Brain pericyte (primary cell): ENCODE results near the gene SACM1L.
"Not testable (repeated sequence)": the region's sequence is repeated elsewhere in the genome, so short reads cannot be mapped to it uniquely, and the experiment has no call there.

ENCODE experiments used
- DNase-seq: peaks from one replicate; pipeline ENCODE4 v3.0.0-alpha.2; 2012; ENCODE audit warnings: low read depth, low spot score

Gene SACM1L

DNA sequence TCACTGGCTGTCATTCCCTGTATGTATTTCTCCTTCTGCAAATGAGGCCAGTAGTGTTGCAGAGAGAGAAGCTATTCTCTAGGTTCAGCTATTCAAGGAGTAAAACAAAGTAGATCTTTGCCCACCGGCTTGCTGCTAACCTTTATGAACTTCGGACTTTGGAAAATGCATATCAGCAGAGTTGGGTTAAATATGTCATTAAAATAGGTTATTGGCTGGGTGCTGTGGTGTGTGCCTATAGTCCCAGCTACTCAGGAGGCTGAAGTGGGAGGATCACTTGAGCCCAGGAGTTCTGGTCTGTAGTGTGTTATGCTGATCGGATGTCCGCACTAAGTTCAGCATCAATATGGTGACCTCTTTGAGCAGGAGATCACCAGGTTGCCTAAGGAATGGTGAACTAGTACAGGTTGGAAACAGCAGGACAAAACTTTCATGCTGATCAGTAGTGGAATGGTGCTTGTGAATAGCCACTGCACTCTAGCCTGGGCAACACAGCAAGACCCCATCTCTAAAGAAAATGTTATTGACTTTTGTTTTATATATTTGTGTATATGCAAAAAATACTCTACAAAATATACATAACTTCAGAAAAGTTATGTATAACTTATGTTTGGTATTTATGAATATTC is 53.4 kb downstream of the SACM1L start:
- no peak for DNase-seq

DNA sequence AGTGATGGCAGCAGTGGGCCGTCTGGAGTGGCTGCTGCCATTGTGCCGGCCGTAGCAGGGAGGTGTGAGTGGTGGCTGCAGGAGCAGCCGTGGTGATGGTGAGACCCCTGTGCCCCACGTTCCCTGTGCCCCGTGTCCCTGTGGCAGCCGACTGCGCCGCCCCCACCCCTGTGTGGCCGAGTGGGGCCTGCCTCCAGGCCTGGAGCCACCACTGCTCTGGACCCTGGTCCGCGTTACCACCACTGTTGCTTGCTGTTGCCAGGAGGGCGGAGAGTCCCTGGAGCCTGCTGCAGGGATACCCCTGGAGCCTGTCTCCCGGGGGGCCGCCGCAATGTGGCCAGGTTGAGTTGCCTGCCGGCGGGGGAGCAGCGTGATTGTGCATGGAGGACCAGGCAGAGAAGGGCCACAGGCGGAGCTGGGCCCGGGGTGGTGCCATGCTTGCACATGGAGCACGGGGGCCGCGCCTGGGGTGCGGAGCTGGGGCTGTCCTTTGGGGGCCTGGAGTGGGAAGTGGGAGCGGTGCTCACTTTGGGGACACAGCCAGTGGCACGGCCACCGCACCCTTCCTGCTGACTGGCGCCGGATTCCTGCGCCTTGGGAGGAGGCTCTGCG is 57.1 kb downstream of the SACM1L start:
- no peak for DNase-seq

DNA sequence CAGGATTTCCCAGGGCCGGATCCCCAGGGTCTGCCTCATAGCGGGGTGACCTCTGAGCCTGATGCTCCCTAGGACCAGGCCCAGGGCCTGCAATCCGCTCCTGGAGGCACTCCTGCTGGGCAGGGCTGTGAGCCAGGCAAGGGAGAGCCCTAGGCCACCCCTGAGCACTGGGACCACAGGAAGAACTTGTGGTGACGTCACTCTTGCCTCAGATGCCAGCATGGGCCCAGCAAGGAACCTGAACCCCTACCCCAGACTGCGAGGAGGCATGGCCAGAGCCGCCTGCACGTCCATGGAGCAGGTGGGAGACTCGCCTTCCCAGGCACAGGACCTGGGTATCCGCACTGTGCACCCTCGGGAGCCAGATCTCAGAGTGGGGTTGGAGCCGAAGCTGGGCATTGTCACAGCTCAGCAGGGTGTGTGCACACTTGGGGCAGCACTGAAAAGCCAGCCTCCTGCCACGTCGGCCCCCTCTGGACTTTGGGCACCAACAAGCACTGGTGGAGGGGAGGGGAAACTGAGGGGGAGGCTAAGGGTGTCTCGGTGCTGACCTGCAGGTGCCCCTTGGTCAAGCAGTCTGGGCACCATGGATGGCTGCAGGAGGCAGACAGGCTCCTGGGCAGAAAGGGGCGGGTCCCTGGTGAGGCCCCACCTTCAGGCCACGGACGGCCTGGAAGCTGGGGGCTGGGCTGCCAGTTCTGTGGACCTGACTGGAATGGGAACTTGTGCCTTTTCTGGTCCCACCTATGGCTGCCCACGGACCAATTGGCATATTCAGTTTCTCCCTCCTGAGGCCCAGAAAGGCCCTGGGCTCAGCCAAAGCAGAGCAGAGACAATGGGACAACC is 57.8 kb downstream of the SACM1L start:
- no peak for DNase-seq

DNA sequence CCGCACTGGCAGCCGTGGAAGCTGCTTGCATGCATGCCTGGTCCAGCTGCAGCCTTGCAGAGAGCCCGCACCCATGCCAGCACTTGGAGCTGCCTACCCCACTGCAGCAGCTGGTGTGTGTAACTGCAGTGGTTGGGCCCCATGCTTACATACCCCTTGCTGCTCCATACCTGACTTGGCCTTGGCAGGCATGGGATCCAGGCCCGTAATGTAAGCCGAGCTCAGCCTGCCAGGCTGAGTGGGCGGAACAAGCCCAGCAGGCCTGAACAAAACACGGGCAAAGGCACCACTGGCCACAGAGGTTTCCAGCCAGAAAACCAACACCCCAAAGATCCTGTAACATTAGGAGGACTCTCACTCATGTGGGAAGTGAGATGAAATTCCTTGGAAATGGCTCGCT is 58.9 kb downstream of the SACM1L start:
- no peak for DNase-seq

DNA sequence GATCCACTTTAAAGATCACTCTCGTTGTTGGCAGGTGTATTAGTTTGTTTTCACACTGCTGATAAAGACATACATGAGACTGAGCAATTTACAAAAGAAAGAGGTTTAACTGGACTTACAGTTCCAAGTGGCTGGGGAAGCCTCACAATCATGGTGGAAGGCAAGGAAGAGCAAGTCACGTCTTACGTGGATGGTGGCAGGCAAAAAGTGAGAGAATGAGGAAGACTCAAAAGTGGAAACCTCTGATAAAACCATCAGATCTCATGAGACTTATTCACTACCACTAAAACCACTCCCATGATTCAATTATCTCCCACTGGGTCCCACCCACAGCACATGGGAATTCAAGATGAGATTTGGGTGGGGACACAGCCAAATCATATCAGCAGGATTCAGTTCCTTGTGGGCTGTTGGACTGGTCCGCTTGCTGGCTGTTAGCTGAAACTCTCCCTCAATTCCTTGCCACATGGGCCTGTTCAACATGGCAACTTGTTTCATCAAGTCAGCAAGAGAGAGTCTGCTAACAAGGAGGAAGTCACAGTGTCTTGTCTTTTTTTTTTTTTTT is 59.9 kb downstream of the SACM1L start:
- DNase-seq, result not testable (repeated sequence)

DNA sequence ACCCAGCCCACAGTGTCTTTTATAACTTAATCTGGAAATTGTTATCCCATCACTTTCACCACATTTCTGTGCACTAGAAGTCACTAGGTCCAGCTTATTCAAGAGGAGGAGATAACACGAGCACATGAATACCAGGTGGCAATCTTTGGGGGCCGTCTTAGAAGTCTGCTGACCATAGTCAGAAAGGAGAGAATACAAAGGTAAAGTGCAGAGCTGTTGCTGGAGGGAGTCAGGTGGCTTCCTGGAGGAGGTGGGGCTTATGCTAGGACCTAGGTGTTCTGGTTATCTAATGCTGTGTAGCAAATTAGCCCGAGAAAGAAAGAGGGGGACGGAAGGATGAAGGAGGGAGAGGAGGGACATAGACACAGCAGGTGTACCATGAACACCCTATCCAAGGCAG is 60.7 kb downstream of the SACM1L start:
- no peak for DNase-seq

DNA sequence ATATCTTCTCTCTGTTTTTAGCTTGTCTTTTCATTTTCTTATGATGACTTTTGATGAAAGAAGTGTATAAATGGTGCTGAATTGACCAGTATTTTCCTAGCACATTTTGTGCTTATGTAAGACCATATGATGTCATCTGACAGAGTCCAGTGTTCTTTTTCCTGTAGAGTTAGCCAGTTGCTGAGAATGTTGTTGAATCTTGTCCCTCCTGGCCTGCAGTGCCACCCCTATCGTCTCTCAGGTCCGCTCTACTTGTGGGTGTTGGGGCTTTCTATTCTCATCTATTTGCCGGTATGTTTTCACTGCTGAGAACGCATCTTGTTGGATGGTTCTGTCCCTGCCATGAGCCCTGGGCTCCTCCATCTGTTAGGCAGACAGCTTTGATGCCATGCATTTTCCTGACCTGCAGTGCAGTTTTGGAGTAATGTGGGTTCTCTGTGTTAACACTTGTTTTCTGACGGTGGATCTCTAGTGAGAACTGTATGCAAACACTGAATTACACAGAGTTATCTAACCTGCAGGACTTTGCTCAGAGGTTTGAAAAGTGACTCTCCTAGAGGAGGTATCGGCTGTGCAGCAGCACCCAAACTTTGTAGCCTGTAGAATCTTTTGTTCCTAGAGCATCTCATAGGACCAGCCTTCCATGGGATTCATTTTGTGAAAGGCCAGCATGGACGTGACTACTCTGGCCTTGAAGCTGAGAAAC is 62.5 kb downstream of the SACM1L start:
- DNase-seq, result no peak

DNA sequence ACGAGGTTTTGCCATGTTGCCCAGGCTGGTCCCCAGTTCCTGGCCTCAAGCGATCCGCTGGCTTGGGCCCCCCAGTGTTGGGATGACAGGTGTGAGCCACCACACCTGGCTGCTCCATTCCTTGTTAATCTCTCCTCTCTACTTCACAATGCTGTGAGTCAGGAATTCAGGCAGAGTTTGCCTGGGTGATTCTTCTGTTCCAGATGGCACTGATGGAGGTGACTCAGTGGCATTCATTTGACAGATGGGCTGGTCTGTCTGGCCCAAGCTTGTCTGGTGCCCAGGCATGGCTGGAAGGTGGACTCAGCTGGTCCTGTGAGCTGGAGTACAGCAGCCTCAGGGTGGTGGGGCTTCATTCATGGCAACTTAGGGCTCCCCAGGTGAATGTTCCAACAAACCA is 63.9 kb downstream of the SACM1L start:
- no peak for DNase-seq

DNA sequence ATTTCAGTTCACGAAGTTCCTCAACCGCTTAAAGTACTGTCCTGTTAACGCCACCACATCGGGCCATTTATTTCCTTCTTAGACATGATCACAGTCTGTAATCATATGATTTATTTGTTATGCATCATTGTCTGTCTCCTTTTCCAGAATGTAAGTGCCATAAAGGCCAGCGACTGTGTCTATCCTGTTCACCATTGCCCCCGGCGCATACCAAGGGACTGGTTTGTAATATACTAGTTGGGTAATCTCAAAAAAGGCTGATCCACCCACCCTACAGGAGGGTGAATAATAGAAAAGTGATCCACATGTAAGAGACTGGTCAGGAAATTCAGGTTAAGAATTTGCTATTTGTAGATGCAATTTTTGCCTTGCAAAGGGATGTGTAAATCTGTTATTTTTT is 65.3 kb downstream of the SACM1L start:
- no peak for DNase-seq

DNA sequence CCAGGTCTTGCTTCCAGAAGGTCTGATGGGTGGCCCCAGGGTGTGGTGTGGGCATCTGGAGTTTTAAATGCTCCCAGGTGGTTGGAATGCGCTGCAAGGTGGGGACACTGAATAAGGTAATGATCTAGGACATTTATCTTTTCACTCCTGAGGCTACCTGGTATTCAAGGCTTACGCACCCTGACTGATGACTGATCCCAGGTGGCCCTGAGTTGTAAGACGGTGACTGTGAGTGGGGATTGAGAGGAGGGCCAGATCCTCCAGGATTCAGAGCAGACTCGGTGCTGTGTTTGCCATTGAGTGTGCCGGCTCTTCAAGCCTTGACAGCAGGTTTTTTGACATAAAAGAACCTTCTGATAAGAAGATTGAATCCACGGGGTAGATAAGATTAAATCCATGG is 66.9 kb downstream of the SACM1L start:
- DNase-seq, result no peak

DNA sequence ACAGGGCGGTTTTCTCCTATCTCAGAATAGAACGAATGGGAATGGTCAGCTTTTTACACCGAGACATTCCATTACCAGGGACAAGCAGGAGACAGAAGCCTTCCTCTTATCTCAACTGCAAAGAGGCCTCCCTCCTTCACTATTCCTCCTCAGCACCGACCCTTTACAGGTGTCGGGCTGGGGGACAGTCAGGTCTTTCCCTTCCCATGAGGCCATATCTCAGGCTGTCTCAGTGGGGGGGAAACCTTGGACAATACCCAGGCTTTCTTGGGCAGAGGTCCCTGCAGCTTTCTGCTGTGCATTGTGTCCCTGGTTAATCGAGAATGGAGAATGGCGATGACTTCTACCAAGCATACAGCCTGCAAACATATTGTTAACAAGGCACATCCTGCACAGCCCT is 67.9 kb downstream of the SACM1L start:
- DNase-seq, result not testable (repeated sequence)

DNA sequence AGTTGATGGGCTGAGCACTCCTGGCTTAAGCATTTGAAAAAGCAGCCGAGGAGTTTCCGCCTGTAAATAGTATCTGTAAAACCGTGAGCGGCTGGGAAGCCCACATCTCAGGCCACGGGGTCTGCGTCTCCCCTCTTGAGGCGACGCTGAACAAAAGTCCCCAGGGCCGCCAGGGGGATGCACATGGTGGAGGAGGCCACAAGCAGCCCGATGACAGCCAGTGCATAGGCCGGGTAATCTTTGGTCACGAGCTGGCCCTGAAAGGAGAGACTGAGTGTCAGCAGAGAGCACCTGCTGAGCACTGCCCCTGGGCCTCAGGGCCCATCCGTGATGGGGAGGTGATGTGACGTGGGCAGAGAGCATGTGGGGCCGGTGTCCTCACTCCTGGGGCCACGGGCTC is 69.7 kb downstream of the SACM1L start:
- no peak for DNase-seq

DNA sequence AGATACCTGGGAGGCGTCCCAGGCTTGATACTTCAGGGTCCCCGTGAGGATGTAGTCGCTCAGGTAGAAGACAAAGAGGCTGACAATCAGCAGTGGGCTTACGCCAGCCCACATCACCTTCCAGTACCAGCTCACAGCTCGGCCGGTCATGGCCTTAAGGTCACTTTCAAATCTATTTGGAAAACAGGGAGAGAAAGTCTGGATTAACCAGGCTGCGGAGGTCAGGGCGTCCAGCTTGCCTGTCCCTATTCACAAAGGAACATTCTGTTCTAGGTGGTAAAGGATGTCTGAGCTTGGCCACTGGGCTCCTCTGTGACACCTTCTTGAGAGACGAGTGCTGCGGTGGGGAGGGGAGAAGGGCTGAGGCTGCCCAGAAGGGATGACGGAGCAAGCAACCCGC is 70.7 kb downstream of the SACM1L start:
- no peak for DNase-seq

DNA sequence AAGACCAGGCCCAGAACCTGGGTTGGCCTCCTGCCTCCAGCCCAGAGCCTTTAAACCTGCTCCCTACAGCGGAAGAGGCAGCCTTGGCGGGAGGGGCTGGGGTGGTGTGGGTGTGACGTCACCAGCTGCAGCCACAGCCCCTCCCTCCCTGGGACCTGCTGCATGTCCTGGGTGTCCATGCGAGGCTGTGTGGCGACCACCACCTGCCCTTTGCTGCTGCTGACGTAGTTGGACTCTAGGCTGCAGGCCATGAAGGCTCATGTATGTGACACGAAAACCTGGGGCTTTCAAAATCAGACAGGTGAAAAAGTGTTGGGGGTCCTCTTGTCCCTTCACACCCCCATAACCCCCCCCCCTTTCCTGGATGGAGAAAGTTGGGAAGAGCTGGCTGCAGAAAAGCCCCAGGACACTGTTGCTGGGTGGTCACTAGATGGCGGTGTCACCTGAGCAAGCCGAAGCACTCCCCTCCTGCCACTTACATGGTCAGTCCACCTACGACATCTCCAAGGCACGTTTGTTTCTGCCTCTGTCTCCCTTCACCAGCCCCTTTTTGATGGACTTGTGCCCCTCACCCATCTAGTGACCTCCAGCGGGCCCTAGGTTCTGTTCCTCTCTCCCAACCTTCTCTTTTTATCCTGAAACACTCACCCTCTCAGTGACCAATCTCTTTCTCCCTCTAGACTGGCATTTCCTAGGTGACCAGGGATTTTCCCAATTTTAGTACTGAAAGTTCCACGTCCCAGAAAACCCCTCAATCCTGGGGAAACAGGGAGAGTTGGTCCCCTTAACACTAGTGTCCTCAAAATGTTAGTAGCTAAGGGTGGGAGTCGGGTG is 71.9 kb downstream of the SACM1L start:
- no peak for DNase-seq

DNA sequence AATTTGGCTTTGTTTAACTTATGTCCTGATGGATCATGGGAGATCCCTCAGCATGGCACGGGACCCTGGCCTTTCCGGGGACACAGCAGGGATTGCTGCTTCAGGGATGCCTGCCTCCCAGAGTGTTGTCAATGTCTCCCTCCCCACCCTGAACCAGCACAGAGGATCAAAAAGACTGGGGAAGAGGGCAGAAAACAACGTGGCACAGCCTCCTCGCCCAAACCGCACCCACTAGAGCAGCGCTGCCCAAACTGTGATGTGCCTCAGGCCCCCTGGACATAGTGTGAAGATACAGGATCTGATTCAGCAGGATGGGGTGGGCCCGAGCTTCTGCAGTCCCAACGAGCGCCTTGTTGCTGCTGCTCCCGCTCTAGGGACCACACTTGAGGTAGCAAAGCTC is 72.6 kb downstream of the SACM1L start:
- no peak for DNase-seq

DNA sequence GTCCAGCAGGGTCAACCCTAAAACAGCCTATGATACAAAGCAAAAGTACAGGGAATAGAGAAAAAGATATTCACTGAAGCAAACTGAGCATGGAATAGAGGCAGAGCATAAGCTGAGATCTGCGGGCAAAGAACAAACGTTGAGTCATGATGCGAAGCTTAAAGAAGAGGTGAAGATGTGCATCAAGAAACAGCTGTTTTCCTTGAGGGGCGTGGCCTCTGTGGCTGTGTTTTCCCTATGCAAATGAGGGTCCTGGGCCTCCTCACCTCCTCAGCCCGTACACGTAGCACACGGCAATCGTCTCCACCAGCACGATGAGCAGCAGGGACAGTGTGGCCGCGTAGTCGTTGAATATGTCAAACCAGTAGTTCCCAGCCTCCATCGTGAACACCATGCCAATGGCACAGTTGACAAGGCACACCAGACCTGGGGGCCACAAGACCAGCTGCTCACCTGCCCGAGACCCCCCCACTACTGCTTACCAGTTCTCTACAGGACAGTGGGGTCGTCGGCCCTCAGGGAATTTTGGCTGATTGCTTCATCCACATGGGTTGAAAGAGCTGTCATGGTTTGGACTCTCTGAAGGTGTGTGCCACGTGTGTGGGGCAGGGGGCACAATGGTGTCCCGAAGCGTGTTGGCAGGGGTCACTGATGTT is 73.6 kb downstream of the SACM1L start:
- DNase-seq, result no peak

DNA sequence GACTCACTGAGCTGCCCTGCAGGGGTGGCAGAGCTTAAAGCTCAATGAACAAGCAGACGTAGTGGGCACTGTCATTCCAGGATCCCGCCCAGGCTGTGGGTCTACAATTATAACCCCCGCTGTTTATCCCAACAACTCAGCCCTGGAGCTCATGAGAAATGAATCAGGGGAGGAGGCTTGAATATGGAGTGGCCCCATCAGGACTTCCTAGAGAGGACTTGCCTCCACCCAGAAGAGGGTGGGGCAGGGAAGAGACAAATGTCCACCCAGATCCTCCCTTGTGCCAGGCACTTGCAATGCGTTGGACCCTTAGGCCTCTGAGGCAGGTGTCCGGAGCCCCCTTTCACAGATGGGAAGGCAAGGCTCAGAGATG is 74.1 kb downstream of the SACM1L start:
- DNase-seq, result no peak

DNA sequence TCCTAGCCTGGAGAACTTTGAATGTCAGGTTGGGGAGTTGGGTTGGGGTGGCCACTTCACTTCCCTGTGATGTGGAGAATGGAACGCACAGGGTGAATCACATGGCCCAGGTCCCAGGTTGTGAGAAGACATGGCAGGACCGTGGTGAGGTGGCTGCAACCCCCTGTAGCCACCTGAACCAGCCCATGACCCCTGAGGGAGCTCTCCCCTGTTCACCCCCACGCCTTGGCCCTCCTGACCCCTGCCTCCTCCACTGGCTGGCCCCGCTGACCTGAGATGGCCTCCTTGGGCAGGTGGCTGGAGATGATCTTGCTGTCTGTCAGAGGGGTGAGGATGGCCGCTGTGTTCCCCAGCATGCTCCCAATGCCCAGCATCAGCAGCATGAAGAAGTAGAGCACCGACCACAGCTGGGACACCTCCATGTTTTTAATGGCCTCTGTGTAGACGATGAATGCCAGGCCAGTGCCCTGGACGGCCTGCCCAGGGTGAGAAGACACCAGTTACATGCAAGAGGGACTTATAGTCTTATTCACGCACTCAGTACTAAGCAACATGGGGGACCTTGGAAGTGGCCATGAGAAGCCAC is 76.2 kb downstream of the SACM1L start:
- no peak for DNase-seq

DNA sequence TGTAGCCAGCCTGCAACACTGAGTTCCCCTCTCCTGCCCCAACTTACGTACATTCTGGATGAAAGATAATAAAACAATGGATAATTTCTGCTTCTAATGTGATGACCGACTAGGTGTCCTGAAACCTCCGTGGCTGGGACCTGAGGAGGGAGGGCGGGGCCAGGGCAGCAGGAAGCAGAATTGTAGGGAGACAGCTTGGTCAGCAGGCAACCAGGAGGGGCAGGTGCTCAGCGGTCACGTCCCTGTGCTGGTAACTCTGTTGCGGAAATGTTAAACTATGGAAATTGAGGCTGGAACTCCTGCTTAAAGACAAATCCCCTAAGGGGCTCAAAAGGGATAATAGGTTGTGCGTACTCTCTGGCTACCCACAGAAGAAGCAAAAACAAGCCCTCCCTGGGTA is 76.8 kb downstream of the SACM1L start:
- no peak for DNase-seq

DNA sequence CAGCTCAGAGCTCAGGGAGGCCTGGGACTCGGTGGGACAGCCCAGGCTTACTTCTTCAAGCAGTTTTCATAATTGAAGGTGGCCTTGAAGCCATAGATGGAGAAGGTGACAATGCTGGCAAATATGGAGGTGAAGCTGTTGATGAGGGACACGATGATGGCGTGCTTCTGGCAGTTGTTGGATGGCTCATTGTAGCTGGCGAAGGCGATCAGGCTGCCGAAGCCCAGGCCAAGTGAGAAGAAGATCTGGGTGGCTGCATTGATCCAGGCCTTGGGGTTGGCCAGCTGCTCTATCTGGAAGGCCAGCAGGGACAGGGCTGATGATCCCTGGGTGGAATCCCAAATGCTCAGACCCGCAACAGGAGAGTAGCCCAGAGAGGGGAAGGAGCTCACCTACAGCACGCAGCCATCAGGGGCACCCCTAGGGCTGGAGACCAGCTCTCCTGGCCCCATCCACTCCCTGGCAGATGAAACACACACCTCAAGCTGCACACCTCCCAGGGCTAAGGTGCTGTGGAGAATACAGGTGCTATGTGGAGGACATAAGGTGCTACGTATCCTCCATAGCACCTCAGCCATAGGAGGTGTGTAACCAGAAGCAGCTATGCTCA is 82.1 kb downstream of the SACM1L start:
- DNase-seq, result no peak
